Measurements from ENCODE around the gene A2M. TPM values are rescaled to one million over a fixed set of nuclear protein-coding genes. Genes with fewer than 3 reads are reported as not detected.

The A2M gene
- total RNA-seq (1 to 10 TPM; 3.0 to 3.1 TPM), polyA plus RNA-seq (1 to 10 TPM in 1 of 2 donors, not detected in 1; 3.2 TPM)

DNA sequence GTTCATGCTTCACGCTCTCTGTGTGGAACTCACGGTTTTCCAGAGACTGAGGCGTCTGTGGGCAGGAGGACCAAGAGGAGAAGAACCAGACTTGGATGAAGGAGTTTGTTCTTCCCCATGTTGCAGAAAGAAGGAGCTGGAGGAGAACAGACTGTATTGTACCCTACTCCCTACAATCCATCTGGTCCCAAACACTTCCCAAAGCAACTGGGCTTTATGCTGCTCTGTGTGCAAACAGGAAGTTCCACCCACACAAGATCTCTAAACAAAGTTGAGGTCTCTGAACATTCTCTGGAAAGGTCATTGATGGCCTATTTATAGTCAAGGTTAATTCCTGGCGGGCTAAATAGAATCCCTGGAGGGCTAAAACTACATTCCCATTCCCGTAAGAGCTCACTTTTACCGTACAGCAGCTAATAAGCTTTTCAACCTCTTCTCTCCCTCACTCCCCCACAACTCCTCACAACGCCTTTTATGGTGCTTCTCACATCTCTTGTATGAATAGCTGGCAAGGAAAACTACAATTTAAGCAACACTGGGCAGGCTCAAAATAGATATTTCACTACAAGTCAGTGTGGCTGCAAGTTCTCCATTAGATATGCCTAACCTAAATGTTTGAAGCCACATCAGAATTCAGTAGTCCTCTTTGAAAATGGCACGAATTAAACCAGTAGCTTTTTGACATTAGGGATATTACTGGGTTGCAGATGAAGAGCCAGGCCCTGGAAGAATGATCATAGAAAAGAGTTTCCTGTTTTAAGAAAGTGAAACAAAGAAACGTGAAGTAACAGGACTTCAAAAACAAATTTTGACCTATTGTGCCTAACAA, at the start of gene A2M:
A2M (minus strand) TSS at position 189 of the 829 bp plus-strand sequence; CDS start at position 119, 70 bp downstream.
- no peak for DNase-seq
- ChIA-PET CTCF (ENCODE audit: partially characterized antibody) (interaction anchor here (1.2 kb wide), 1 partner anchor 459 kb away, joined by 3 read pairs; no protein-coding TSS in a partner anchor), POLR2A (ENCODE audit: partially characterized antibody) (interaction anchor here (1.4 kb wide), 1 partner anchor 9 kb away, joined by 3 read pairs; no protein-coding TSS in a partner anchor)
- H3K36me3 ChIP-seq (ENCODE audit: insufficient read depth, low read length), result no peaks in the 10 kb centered on the region
- no peaks in the 10 kb centered on the region for H3K9me3 ChIP-seq (ENCODE audit: control insufficient read depth in 1 of 2, low read length in 2 of 2)
- H3K4me1 Mint-ChIP-seq, result peaks cover 27 to 37% (median 30%) of the 10 kb centered on the region in 4 donors
- intact Hi-C loops (cut with micrococcal nuclease), result no loop called here
- peak within 1 kb of the TSS in 6 of 7 donors; percentile 7 to 85 (median 43) for H3K27ac Mint-ChIP-seq
- H3K27ac ChIP-seq (ENCODE audit: low read depth, low read length), result no peak within 1 kb of the TSS
- H3K4me1 ChIP-seq (ENCODE audit: insufficient read depth, low read length), result peaks cover 9% of the 10 kb centered on the region
- H3K27me3 Mint-ChIP-seq, result no peaks in the 10 kb centered on the region
- H3K4me3 ChIP-seq (ENCODE audit: low read length in 2 of 2), result no peak within 1 kb of the TSS
- peak within 1 kb of the TSS in 6 of 8 donors; percentile 1 to 70 (median 42) for H3K4me3 Mint-ChIP-seq
- peaks cover 20 to 41% of the 10 kb centered on the region in 2 donors for H3K36me3 Mint-ChIP-seq
- no peaks in the 10 kb centered on the region for H3K27me3 ChIP-seq (ENCODE audit: insufficient read depth, low read length)
- H3K9me3 Mint-ChIP-seq, result no peaks in the 10 kb centered on the region

DNA sequence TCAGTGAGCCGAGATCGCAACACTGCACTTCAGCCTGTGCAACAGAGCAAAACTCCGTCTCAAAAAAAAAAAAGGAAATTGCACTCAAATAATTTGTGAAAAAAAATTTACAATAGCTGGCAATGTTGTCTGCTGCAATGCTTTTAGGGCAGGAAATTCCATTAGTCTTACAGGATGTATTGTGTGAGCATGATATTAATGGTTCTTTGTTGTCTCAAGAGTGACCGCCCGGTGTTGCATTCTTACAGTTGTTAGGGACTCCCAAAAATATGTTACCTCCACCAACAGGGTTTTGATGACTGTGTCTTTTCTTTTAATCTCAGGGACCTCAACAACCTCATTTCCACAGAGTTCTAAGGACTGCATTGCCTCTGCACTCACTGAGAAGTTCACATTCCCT, 47.7 kb upstream of the A2M start:
- H3K27me3 Mint-ChIP-seq, result no peaks in the 10 kb centered on the region
- H3K4me1 Mint-ChIP-seq, result peaks cover 0 to 2% (median under 1%) of the 10 kb centered on the region in 4 donors

DNA sequence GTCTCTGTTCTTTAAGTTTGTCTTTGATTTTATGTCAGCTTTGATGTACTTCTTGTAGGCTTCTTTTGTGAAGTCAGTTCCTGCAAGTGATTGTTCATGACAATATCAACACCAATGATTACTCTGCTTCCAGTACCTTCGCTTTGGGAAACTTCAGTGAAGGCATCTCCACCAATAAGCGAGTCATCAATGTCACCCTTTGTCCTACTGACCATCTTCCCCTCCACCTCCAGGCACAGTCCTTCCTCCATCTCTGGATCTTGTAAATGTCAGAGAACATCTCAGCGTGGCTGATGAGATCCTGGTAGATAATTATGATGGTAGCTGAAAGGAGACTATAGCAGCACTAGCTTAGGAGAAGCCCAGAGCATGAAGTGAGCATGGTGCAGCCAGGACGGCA, 40.4 kb upstream of the A2M start:
- Histone ChIP-seq H3K36me3 (ENCODE audit: insufficient read depth, low read length) (no peaks in the 10 kb centered on the region), H3K4me1 (ENCODE audit: insufficient read depth, low read length) (no peaks in the 10 kb centered on the region), H3K27ac (ENCODE audit: low read depth, low read length) (no peak overlapping the region), H3K9me3 (ENCODE audit: control insufficient read depth in 1 of 2, low read length in 2 of 2) (no peaks in the 10 kb centered on the region), H3K27me3 (ENCODE audit: insufficient read depth, low read length) (no peaks in the 10 kb centered on the region), H3K4me3 (ENCODE audit: low read length in 2 of 2) (no peak overlapping the region)
- no peak for DNase-seq
- CTCF ChIA-PET (ENCODE audit: partially characterized antibody), result no interaction called here
- H3K9me3 Mint-ChIP-seq, result no peaks in the 10 kb centered on the region
- intact Hi-C loops (cut with micrococcal nuclease), result no loop called here
- H3K4me1 Mint-ChIP-seq, result peaks cover 0 to 4% (median under 1%) of the 10 kb centered on the region in 4 donors
- POLR2A ChIA-PET (ENCODE audit: partially characterized antibody), result no interaction called here
- H3K27me3 Mint-ChIP-seq, result no peaks in the 10 kb centered on the region
- H3K36me3 Mint-ChIP-seq, result peaks cover 53 to 71% of the 10 kb centered on the region in 2 donors
- H3K4me3 Mint-ChIP-seq, result no peak overlapping the region
- no peak overlapping the region for H3K27ac Mint-ChIP-seq

More for the DNA sequence above, 47.7 kb upstream of the A2M start:
- intact Hi-C loops (cut with micrococcal nuclease), result no loop called here
- Histone ChIP-seq H3K9me3 (ENCODE audit: control insufficient read depth in 1 of 2, low read length in 2 of 2) (no peaks in the 10 kb centered on the region), H3K36me3 (ENCODE audit: insufficient read depth, low read length) (no peaks in the 10 kb centered on the region), H3K4me3 (ENCODE audit: low read length in 2 of 2) (no peak overlapping the region), H3K27me3 (ENCODE audit: insufficient read depth, low read length) (no peaks in the 10 kb centered on the region), H3K4me1 (ENCODE audit: insufficient read depth, low read length) (no peaks in the 10 kb centered on the region), H3K27ac (ENCODE audit: low read depth, low read length) (no peak overlapping the region)
- DNase-seq, result no peak
- no peak overlapping the region for H3K4me3 Mint-ChIP-seq
- POLR2A ChIA-PET (ENCODE audit: partially characterized antibody), result no interaction called here
- CTCF ChIA-PET (ENCODE audit: partially characterized antibody), result interaction anchor here (0.7 to 0.9 kb wide), 2 partner anchors 10 to 37 kb away, joined by 3 read pairs; no protein-coding TSS in a partner anchor
- no peaks in the 10 kb centered on the region for H3K9me3 Mint-ChIP-seq
- H3K27ac Mint-ChIP-seq, result no peak overlapping the region
- H3K36me3 Mint-ChIP-seq, result peaks cover 42 to 63% of the 10 kb centered on the region in 2 donors

DNA sequence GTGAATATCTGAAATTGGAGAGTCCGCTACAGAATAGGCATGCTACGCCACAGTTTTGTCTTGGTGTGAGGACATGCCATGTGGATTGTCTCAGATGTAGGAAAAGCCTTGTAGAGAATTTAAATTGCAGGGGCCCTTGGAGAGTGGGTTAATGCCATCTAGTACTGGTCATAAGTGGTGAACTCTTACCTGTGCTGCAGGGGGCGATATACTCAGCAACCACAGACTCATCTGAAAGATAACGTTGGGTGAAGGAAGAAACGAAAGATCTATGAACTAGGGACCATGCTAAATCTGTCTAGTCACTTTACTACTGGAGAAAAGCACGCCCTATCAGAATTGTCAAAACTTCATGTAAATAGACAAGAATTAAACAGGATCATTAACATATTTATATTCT, 33.7 kb upstream of the A2M start:
- ChIA-PET POLR2A (ENCODE audit: partially characterized antibody) (no interaction called here), CTCF (ENCODE audit: partially characterized antibody) (no interaction called here)
- Histone ChIP-seq H3K9me3 (ENCODE audit: control insufficient read depth in 1 of 2, low read length in 2 of 2) (no peaks in the 10 kb centered on the region), H3K27me3 (ENCODE audit: insufficient read depth, low read length) (no peaks in the 10 kb centered on the region), H3K36me3 (ENCODE audit: insufficient read depth, low read length) (no peaks in the 10 kb centered on the region), H3K4me1 (ENCODE audit: insufficient read depth, low read length) (no peaks in the 10 kb centered on the region), H3K4me3 (ENCODE audit: low read length in 2 of 2) (no peak overlapping the region), H3K27ac (ENCODE audit: low read depth, low read length) (no peak overlapping the region)
- peaks cover 60 to 68% of the 10 kb centered on the region in 2 donors for H3K36me3 Mint-ChIP-seq
- no peak overlapping the region for H3K4me3 Mint-ChIP-seq
- intact Hi-C loops (cut with micrococcal nuclease), result no loop called here
- peaks cover 2 to 22% (median 17%) of the 10 kb centered on the region in 8 donors for H3K9me3 Mint-ChIP-seq
- peaks cover 4 to 10% (median 6%) of the 10 kb centered on the region in 4 donors for H3K4me1 Mint-ChIP-seq
- no peak overlapping the region for H3K27ac Mint-ChIP-seq
- DNase-seq, result no peak
- H3K27me3 Mint-ChIP-seq, result no peaks in the 10 kb centered on the region

DNA sequence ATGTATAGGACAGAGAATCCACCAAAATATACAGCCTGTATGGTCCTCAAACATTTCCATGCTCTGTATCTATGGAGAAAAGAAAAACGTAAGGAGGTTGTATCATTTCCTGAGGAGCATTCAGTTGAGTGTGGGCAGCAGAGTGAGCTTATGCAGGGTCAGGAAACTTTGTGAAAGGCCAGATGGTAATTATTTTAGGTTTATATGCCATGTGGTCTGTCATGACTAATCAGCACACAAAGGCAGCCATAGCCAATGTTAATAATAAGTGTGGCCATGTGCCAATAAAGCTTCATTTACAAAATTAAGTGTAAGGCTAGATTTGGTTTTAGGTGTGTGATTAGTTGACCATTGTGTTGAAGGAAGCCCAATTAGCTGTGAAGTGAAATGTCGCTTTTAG, 33.2 kb upstream of the A2M start:
- Mint-ChIP-seq H3K27ac (no peak overlapping the region), H3K36me3 (peaks cover 60 to 68% of the 10 kb centered on the region in 2 donors), H3K4me3 (no peak overlapping the region), H3K27me3 (no peaks in the 10 kb centered on the region), H3K9me3 (peaks cover 3 to 27% (median 22%) of the 10 kb centered on the region in 8 donors), H3K4me1 (peaks cover 4 to 11% (median 7%) of the 10 kb centered on the region in 4 donors)
- H3K27ac ChIP-seq (ENCODE audit: low read depth, low read length), result no peak overlapping the region
- ChIA-PET POLR2A (ENCODE audit: partially characterized antibody) (no interaction called here), CTCF (ENCODE audit: partially characterized antibody) (interaction anchor here (0.6 kb wide), 1 partner anchor 739 kb away, joined by 3 read pairs; no protein-coding TSS in a partner anchor)
- intact Hi-C loops (cut with micrococcal nuclease), result no loop called here
- DNase-seq, result no peak
- no peaks in the 10 kb centered on the region for H3K9me3 ChIP-seq (ENCODE audit: control insufficient read depth in 1 of 2, low read length in 2 of 2)
- H3K36me3 ChIP-seq (ENCODE audit: insufficient read depth, low read length), result no peaks in the 10 kb centered on the region
- H3K27me3 ChIP-seq (ENCODE audit: insufficient read depth, low read length), result no peaks in the 10 kb centered on the region
- H3K4me1 ChIP-seq (ENCODE audit: insufficient read depth, low read length), result no peaks in the 10 kb centered on the region
- H3K4me3 ChIP-seq (ENCODE audit: low read length in 2 of 2), result no peak overlapping the region

DNA sequence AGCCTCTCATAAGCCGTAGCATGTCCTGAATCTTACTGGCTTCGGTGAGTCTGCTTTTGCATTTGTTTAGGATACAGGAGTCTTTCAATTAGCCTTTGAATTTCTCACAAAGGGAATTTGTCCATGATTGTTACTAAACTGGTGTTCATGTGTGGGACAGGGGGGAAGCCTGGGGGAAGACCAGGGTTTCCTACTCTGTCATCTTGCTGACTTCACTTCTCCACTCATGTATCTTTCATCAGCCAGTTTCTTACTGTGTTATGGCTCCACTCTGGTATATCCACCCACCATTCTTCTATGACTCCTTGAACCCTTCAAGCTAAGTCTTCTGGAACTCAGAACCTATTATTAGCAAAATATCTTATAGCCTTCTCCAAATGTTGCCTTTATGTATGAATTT, 31.7 kb upstream of the A2M start:
- H3K4me1 ChIP-seq (ENCODE audit: insufficient read depth, low read length), result no peaks in the 10 kb centered on the region
- H3K4me3 Mint-ChIP-seq, result no peak overlapping the region
- H3K27ac Mint-ChIP-seq, result peak overlapping the region in 2 of 7 donors; percentile 19 to 61
- no peaks in the 10 kb centered on the region for H3K36me3 ChIP-seq (ENCODE audit: insufficient read depth, low read length)
- ChIA-PET CTCF (ENCODE audit: partially characterized antibody) (interaction anchor here (1.1 kb wide), 1 partner anchor 9 kb away, joined by 3 read pairs; no protein-coding TSS in a partner anchor), POLR2A (ENCODE audit: partially characterized antibody) (no interaction called here)
- H3K27ac ChIP-seq (ENCODE audit: low read depth, low read length), result no peak overlapping the region
- peaks cover 3 to 30% (median 28%) of the 10 kb centered on the region in 8 donors for H3K9me3 Mint-ChIP-seq
- DNase-seq, result no peak
- H3K27me3 ChIP-seq (ENCODE audit: insufficient read depth, low read length), result no peaks in the 10 kb centered on the region
- intact Hi-C loops (cut with micrococcal nuclease), result no loop called here
- H3K4me3 ChIP-seq (ENCODE audit: low read length in 2 of 2), result no peak overlapping the region
- H3K9me3 ChIP-seq (ENCODE audit: control insufficient read depth in 1 of 2, low read length in 2 of 2), result no peaks in the 10 kb centered on the region
- peaks cover 60 to 66% of the 10 kb centered on the region in 2 donors for H3K36me3 Mint-ChIP-seq
- peaks cover 3 to 12% (median 7%) of the 10 kb centered on the region in 4 donors for H3K4me1 Mint-ChIP-seq
- no peaks in the 10 kb centered on the region for H3K27me3 Mint-ChIP-seq

DNA sequence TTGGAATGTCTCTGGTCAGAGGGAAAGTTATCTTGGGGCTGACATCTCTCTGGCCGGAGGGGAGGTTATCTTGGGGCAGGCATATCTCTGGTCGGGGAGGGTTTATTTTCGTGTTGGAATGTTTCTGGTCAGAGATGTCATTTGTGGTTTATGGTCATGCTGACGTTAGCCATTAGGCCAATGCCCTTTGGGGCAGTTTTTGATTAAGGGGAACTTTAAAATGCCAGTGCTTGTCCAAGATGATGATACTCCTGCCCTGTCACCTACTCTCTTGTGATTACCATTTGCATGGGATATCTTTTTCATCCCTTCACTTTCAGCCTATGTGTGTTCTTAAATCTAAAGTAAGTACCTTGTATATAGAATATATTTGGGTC, 29.0 kb upstream of the A2M start:
- Mint-ChIP-seq H3K4me3 (no peak overlapping the region), H3K36me3 (peaks cover 51 to 54% of the 10 kb centered on the region in 2 donors), H3K27ac (no peak overlapping the region), H3K27me3 (no peaks in the 10 kb centered on the region), H3K9me3 (peaks cover 3 to 30% (median 28%) of the 10 kb centered on the region in 8 donors), H3K4me1 (peaks cover 3 to 14% (median 8%) of the 10 kb centered on the region in 4 donors)
- no peak overlapping the region for H3K27ac ChIP-seq (ENCODE audit: low read depth, low read length)
- H3K27me3 ChIP-seq (ENCODE audit: insufficient read depth, low read length), result no peaks in the 10 kb centered on the region
- no peaks in the 10 kb centered on the region for H3K9me3 ChIP-seq (ENCODE audit: control insufficient read depth in 1 of 2, low read length in 2 of 2)
- H3K4me3 ChIP-seq (ENCODE audit: low read length in 2 of 2), result no peak overlapping the region
- ChIA-PET POLR2A (ENCODE audit: partially characterized antibody) (no interaction called here), CTCF (ENCODE audit: partially characterized antibody) (no interaction called here)
- no peak for DNase-seq
- no peaks in the 10 kb centered on the region for H3K4me1 ChIP-seq (ENCODE audit: insufficient read depth, low read length)
- intact Hi-C loops (cut with micrococcal nuclease), result no loop called here
- no peaks in the 10 kb centered on the region for H3K36me3 ChIP-seq (ENCODE audit: insufficient read depth, low read length)
